Lower lobe of right lung (tissue), 2 donors: ENCODE data around the gene L1CAM. TPM values are rescaled to one million over a fixed set of nuclear protein-coding genes. Genes with fewer than 3 reads are reported as not detected.
A peak's percentile ranks its signal among the peaks of the same experiment; 100 is the strongest.

ENCODE experiments used
- ATAC-seq, 2 donors: fragments of 200-7000 bp; cut with Tn5 transposase; one replicate each; pipeline ENCODE4 v1.9.1; 2020 to 2022; ENCODE audit warnings: mild to moderate bottlenecking in 2 of 2, moderate library complexity in 2 of 2
- DNase-seq: peaks from one replicate; pipeline ENCODE4 v3.0.0-alpha.2; 2020
- H3K27ac ChIP-seq: fragments of 200-600 bp; one replicate; pipeline ENCODE4 v1.8.0; 2022
- H3K27me3 ChIP-seq: fragments of 200-600 bp; one replicate; pipeline ENCODE4 v1.8.0; 2022; ENCODE audit warnings: low read depth
- H3K36me3 ChIP-seq: fragments of 200-600 bp; one replicate; pipeline ENCODE4 v1.8.0; 2022; ENCODE audit warnings: mild to moderate bottlenecking
- H3K4me1 ChIP-seq: fragments of 200-600 bp; one replicate; pipeline ENCODE4 v1.8.0; 2022
- H3K4me3 ChIP-seq: fragments of 200-600 bp; one replicate; pipeline ENCODE4 v1.8.0; 2022; ENCODE audit warnings: mild to moderate bottlenecking
- H3K9me3 ChIP-seq: fragments of 200-600 bp; one replicate; pipeline ENCODE4 v1.8.0; 2022
- intact Hi-C: fragments of 100-400 bp; cut with DNase I; formaldehyde crosslinking; loops from one replicate; pipeline ENCODE4 v1.11.0; 2022
- total RNA-seq: library from RNA; stranded (reverse); fragmentation: NEBNext Ultra II Directional; extraction: Animal tissue kit (Norgen Biotek cat#: 25700); gene quantifications from one replicate; pipeline ENCODE4 v1.2.1, GENCODE V29; 2021
- TF ChIP-seq, protein P1 (sequence below): fragments of 200-600 bp; IDR thresholded peaks from one replicate; pipeline ENCODE4 v1.8.0; 2022; ENCODE audit warnings: antibody characterized with exemption, mild to moderate bottlenecking
- donor health status: DM: no; HTN: yes; CAD: no; lungs with severe emphysema.

Gene L1CAM
- total RNA-seq, 1 donor from 2014 or later, result 1.6 TPM

DNA sequence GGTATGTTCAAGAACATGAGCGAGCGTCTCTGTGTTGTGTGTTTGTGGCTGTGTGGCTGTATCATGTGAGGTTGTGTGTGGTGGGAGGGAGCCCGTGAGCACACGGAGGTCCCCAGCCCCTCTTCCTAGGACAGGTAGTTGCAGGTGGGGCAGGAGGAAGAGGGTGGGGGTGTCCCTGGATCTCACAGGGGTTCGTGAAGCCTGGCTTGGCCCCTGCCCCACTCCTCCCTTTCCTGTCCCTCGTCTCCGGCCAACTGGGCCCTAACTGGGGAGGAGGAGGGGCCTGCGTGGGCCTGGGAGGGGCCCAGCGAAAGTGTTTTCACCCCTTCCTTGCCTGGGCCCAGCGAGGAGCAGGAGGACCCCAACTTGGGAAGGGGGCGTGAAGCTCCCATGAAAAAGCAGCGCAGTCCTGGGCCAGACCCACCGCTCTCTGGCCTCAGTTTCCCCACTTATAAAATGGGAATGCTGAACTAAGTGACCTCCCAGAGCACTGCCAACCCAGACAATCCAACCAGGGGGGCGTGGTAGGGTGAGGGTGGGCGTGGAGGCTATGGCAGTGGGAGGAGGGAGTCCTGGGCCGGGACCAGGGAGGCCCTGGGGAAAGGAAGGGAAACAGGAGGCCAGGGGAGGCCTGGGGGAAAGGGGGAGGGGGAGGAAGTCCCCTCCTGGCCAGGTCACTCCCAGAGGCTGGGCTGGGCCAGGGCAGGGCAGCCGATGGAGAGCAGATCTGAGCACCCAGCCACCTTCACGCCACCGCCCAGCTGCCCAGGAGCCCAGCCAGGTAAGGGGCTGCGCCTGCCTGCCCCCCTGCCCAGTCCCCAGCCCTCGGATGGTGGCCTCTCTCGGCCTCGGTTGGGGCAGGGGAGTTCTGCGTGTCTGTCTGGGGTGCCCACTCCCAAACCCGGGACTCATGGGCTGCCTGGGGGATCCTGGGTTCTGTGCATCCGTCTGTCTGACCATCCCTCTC, 18.3 kb upstream of the L1CAM start, which contains the start of gene AVPR2:
Gene AVPR2 (plus strand): TSS at position 683 of the 967 bp plus-strand sequence. CDS start 473 bp downstream, outside the sequence.
- Histone ChIP-seq H3K27me3 (no peaks in the 10 kb centered on the region), H3K36me3 (no peaks in the 10 kb centered on the region), H3K27ac (peak within 1 kb of the TSS; percentile 18), H3K4me1 (peaks cover 13% of the 10 kb centered on the region), H3K4me3 (peak within 1 kb of the TSS; percentile 31), H3K9me3 (no peaks in the 10 kb centered on the region)
- intact Hi-C loops, result no loop called here
- TF ChIP-seq, protein P1, sequence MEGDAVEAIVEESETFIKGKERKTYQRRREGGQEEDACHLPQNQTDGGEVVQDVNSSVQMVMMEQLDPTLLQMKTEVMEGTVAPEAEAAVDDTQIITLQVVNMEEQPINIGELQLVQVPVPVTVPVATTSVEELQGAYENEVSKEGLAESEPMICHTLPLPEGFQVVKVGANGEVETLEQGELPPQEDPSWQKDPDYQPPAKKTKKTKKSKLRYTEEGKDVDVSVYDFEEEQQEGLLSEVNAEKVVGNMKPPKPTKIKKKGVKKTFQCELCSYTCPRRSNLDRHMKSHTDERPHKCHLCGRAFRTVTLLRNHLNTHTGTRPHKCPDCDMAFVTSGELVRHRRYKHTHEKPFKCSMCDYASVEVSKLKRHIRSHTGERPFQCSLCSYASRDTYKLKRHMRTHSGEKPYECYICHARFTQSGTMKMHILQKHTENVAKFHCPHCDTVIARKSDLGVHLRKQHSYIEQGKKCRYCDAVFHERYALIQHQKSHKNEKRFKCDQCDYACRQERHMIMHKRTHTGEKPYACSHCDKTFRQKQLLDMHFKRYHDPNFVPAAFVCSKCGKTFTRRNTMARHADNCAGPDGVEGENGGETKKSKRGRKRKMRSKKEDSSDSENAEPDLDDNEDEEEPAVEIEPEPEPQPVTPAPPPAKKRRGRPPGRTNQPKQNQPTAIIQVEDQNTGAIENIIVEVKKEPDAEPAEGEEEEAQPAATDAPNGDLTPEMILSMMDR, result no peak
- DNase-seq (no peak), ATAC-seq (peak; percentile 13 to 15)

DNA sequence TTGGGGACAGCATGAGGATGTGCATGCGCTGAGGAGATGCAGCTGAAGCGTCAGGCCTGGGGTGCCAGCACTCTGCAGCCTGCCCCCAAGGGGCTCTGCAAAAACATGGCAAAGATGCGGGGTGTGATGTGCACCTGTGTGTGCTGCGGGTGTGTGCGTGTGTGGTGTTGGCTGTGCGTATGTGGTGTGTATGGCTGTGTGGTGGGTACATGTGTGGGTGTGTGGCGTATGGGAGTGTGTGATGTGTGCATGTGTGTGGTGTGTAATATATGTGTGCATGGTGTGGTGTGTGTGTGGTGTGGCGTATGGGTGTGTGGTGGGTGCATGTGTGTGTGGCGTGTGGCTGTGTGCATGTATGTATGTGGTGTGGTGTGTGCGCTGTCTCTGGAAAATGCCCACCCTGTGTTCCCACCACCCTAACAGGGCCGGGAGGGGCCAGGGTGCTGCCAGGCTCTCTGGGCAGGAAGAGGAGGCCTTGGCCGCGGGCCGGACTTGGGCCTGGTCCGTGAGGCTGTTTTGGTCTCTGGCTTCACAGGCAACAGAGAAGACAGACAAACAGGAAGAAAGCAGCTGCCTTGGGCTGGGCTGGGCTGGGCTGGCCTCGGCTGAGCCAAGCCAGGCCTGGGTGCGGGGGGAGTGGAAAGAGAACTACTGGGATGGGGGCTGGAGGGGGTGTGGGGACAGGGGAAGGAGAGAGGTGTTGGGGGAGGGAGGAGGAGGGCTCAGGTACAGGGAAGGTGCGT, 17.4 kb upstream of the L1CAM start:
- H3K9me3 ChIP-seq, result no peaks in the 10 kb centered on the region
- intact Hi-C loops, result no loop called here
- TF ChIP-seq, protein P1, result no peak
- H3K4me1 ChIP-seq, result peaks cover 13% of the 10 kb centered on the region
- peak overlapping the region; percentile 18 for H3K27ac ChIP-seq
- no peak overlapping the region for H3K4me3 ChIP-seq
- no peaks in the 10 kb centered on the region for H3K27me3 ChIP-seq
- H3K36me3 ChIP-seq, result no peaks in the 10 kb centered on the region
- DNase-seq (no peak), ATAC-seq (peak; percentile 25 to 45)

DNA sequence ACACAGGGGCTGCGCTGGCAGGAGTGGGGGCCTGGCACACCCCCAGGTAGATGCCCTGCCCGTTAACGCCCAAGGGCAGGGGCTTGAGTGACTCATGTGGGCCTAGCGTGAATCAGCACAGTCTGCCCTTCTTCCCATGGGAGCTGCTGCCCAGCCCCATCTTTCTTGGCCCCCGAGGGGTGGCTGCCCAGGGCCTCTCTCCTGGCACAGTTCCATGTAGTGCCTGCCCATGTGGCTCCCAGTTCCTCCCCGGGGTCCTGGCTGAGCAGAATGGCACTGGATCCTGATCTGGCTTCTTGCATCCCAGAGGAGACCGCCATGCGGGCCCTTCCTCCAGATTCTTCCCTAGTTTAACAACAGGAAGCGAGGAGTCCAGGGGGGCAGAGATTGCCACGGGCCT, 16.4 kb upstream of the L1CAM start:
- H3K27ac ChIP-seq, result no peak overlapping the region
- ATAC-seq (peak in 1 of 2 donors; percentile 4), DNase-seq (no peak)
- H3K4me1 ChIP-seq, result peaks cover 13% of the 10 kb centered on the region
- TF ChIP-seq, protein P1, result no peak
- H3K9me3 ChIP-seq, result no peaks in the 10 kb centered on the region
- no peak overlapping the region for H3K4me3 ChIP-seq
- H3K36me3 ChIP-seq, result no peaks in the 10 kb centered on the region
- intact Hi-C loops, result no loop called here
- no peaks in the 10 kb centered on the region for H3K27me3 ChIP-seq

DNA sequence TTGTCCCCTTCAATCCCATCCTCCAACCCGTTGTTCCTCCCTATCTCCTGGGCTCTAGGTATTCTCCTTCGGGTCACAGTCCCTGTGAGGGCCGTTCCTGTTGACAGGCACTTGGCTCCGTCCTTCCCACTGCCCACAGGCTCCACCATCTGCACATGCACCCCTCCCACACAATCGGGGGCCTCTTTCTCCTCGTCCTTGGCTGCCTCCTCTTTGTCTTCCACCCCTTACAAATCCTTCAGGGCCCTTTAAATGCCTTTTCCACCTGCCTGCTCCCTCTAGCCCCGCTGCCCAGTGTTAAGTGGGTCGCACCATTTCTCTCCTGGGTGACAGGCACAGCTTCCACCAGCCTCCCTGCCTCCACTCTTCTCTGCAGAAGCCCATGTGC, 15.8 kb upstream of the L1CAM start:
- no peak for ATAC-seq
- no peak overlapping the region for H3K4me3 ChIP-seq
- intact Hi-C loops, result no loop called here
- H3K27me3 ChIP-seq, result no peaks in the 10 kb centered on the region
- H3K36me3 ChIP-seq, result no peaks in the 10 kb centered on the region
- H3K9me3 ChIP-seq, result no peaks in the 10 kb centered on the region
- TF ChIP-seq, protein P1, result no peak
- DNase-seq, result no peak
- H3K4me1 ChIP-seq, result peaks cover 13% of the 10 kb centered on the region
- no peak overlapping the region for H3K27ac ChIP-seq

DNA sequence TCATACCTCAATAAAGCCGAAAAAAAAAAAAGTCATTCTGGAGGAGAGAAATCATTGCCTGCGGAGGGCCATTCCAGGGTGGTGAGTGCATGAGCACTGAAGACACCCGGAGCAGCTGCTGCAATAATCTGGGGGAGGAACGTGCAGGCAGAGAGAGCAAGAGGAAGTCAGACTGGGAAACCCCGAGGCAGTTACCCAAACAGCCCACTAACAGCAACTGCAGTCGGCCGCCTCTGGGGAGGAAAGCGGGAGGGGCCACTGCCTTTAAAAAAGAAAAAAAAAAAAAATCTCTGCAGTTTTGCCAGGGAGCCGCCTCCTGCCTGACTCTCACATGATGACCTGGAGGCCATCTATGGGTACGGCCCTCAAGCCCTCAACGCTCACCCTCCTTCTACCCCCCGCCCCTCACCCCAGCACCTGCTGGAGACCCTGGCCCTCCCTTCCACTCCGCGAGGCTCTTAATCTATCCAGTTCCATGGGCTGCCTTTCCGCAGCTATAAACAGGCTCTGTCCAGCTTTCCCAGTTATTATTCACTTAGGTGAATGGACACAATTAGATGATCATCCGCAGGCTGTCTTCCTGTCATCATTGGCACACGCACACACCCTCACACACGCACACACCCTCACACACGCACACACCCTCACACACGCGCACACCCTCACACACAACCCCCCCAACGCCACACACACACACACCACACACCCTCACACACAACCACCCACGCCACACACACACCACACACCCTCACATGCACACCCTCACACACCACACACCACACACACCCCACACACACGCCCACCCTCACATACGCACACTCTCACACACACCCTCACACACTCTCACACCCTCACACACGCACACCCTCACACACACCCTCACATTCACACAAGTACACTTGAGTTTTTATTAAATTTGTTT, 15.1 kb upstream of the L1CAM start:
- Histone ChIP-seq H3K27me3 (no peaks in the 10 kb centered on the region), H3K9me3 (no peaks in the 10 kb centered on the region), H3K4me1 (peaks cover 13% of the 10 kb centered on the region), H3K36me3 (no peaks in the 10 kb centered on the region), H3K27ac (no peak overlapping the region), H3K4me3 (no peak overlapping the region)
- ATAC-seq (peak; percentile 62 to 73), DNase-seq (peak; percentile 72)
- TF ChIP-seq, protein P1, result no peak
- intact Hi-C loops, result no loop called here
